ENCODE data around the gene VPS37B. TPM values are rescaled to one million over a fixed set of nuclear protein-coding genes. Genes with fewer than 3 reads are reported as not detected.

VPS37B gene
- total and polyA plus RNA-seq, 2 donors from 2014 or later: 21.4 to 47.8 TPM

DNA sequence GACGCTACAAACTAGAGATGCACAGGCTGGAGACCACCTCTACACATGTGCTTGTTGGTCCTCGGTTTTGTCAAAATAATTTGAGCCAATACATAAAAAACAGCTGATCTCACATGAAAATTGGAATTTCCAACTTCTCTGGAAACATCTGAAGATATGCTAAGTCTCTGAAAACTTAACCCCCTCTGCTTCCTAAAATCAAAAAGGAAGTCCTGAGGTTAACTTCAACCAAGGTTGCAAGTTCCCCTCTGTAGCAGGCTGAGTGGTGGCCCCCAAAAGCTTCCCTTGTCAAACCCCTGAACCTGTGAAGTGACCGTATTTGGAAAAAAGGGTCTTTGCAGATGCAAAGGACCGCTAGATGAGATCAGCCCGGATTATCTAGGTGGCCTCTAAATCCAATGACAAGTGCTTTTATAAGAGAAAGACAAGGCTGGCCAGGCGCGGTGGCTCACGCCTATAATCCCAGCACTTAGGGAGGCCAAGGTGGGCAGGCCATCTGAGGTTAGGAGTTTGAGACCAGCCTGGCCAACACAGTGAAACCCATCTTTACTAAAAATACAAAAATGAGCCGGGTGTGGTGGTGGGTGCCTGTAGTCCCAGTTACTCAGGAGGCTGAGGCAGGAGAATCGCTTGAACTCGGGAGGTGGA is 32.0 kb upstream of the VPS37B start:
- H3K36me3 ChIP-seq (ENCODE audit: control insufficient read depth in 2 of 3, insufficient read depth in 3 of 3, low read length in 3 of 3): no peaks in the 10 kb centered on the region
- TF ChIP-seq, protein P1, sequence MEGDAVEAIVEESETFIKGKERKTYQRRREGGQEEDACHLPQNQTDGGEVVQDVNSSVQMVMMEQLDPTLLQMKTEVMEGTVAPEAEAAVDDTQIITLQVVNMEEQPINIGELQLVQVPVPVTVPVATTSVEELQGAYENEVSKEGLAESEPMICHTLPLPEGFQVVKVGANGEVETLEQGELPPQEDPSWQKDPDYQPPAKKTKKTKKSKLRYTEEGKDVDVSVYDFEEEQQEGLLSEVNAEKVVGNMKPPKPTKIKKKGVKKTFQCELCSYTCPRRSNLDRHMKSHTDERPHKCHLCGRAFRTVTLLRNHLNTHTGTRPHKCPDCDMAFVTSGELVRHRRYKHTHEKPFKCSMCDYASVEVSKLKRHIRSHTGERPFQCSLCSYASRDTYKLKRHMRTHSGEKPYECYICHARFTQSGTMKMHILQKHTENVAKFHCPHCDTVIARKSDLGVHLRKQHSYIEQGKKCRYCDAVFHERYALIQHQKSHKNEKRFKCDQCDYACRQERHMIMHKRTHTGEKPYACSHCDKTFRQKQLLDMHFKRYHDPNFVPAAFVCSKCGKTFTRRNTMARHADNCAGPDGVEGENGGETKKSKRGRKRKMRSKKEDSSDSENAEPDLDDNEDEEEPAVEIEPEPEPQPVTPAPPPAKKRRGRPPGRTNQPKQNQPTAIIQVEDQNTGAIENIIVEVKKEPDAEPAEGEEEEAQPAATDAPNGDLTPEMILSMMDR (IDR thresholded peaks at IDR 0.05; ENCODE audit: borderline replicate concordance, extremely low read depth, insufficient read depth): no peak
- DNase-seq (no peak), FAIRE-seq (no peak)
- no peaks in the 10 kb centered on the region for H3K4me1 ChIP-seq (ENCODE audit: control insufficient read depth in 2 of 3, insufficient read depth in 2 of 3, low read depth in 1 of 3, low read length in 3 of 3)
- no peak overlapping the region for H3K9ac ChIP-seq (ENCODE audit: low read length in 3 of 3)
- H3K27ac ChIP-seq (ENCODE audit: low read depth in 2 of 2, low read length in 2 of 2): no peak overlapping the region
- H3K27me3 ChIP-seq (ENCODE audit: control insufficient read depth, insufficient read depth, low read length): no peaks in the 10 kb centered on the region
- H3K9me3 ChIP-seq (ENCODE audit: control insufficient read depth in 2 of 3, insufficient read depth in 1 of 3, low read length in 3 of 3): no peaks in the 10 kb centered on the region
- intact Hi-C loops (cut with DNase I): no loop called here
- H3K4me3 ChIP-seq (ENCODE audit: low read length in 3 of 3): no peak overlapping the region

DNA sequence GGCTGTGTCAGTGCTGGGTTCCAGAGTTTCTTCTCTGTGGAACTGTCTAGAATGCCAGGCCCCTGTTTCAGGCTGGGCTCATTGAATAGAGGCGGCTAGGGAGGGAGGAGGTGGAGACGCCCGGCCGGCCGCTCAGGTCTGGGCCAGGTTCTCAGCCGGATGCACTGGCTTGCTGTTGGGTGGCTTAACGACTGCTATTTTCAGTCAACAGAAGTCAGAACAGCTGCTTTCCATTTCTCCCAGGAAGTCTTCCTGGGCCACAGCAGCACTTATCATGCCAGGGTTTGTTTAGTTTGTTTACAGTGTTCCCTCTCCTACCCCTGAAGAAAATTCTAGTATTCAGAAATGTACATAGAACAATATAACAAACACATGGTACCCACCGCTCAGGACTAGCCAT is 26.0 kb upstream of the VPS37B start:
- no peaks in the 10 kb centered on the region for H3K27me3 ChIP-seq (ENCODE audit: control insufficient read depth, insufficient read depth, low read length)
- H3K36me3 ChIP-seq (ENCODE audit: control insufficient read depth in 2 of 3, insufficient read depth in 3 of 3, low read length in 3 of 3): no peaks in the 10 kb centered on the region
- FAIRE-seq (no peak), DNase-seq (no peak)
- TF ChIP-seq, protein P1 (IDR thresholded peaks at IDR 0.05; ENCODE audit: borderline replicate concordance, extremely low read depth, insufficient read depth): no peak
- H3K4me1 ChIP-seq (ENCODE audit: control insufficient read depth in 2 of 3, insufficient read depth in 2 of 3, low read depth in 1 of 3, low read length in 3 of 3): peaks cover 0 to 10% (median 0%) of the 10 kb centered on the region in 3 donors
- H3K4me3 ChIP-seq (ENCODE audit: low read length in 3 of 3): no peak overlapping the region
- no peaks in the 10 kb centered on the region for H3K9me3 ChIP-seq (ENCODE audit: control insufficient read depth in 2 of 3, insufficient read depth in 1 of 3, low read length in 3 of 3)
- H3K9ac ChIP-seq (ENCODE audit: low read length in 3 of 3): no peak overlapping the region
- H3K27ac ChIP-seq (ENCODE audit: low read depth in 2 of 2, low read length in 2 of 2): no peak overlapping the region
- intact Hi-C loops (cut with DNase I): no loop called here

DNA sequence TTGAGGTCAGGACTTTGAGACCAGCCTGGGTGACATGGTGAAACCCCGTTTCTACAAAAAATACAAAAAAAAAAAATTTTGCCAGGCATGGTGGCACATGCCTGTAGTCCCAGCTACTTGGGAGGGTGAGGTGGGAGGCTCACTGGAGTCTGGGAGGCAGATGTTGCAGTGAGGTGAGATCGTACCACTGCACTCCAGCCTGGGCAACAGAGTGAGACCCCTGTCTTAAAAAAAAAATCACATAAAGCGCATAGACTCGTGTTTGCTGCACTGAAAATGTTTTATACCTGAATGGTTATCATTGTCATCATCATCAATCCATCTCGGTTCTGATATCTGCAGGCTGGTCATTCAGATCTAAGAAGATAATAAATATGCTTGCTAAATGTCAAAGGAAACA is 24.8 kb upstream of the VPS37B start:
- Histone ChIP-seq H3K27ac (ENCODE audit: low read depth in 2 of 2, low read length in 2 of 2) (no peak overlapping the region), H3K36me3 (ENCODE audit: control insufficient read depth in 2 of 3, insufficient read depth in 3 of 3, low read length in 3 of 3) (no peaks in the 10 kb centered on the region)

More for the DNA sequence above, 24.8 kb upstream of the VPS37B start:
- FAIRE-seq: no peak
- Histone ChIP-seq H3K9me3 (ENCODE audit: control insufficient read depth in 2 of 3, insufficient read depth in 1 of 3, low read length in 3 of 3) (no peaks in the 10 kb centered on the region), H3K9ac (ENCODE audit: low read length in 3 of 3) (no peak overlapping the region), H3K4me3 (ENCODE audit: low read length in 3 of 3) (no peak overlapping the region), H3K27me3 (ENCODE audit: control insufficient read depth, insufficient read depth, low read length) (no peaks in the 10 kb centered on the region), H3K4me1 (ENCODE audit: control insufficient read depth in 2 of 3, insufficient read depth in 2 of 3, low read depth in 1 of 3, low read length in 3 of 3) (peaks cover 0 to 10% (median 0%) of the 10 kb centered on the region in 3 donors)
- intact Hi-C loops (cut with DNase I): no loop called here
- TF ChIP-seq, protein P1 (IDR thresholded peaks at IDR 0.05; ENCODE audit: borderline replicate concordance, extremely low read depth, insufficient read depth): no peak
- no peak for DNase-seq

All from kidney (tissue), 14 donors.